ENCODE results near the gene STT3B.

STT3B gene

GRCh38 chr3:31624083-31624709 is 91.5 kb downstream of the STT3B start:
- H3K9me2 ChIP-seq (replicated peaks; ENCODE audit: insufficient read depth, low read length) = no peaks in the 10 kb centered on the region
- no peak overlapping the region for H3K9ac ChIP-seq (ENCODE audit: low read length)
- peaks cover 2% of the 10 kb centered on the region for H3K36me3 ChIP-seq (replicated peaks; ENCODE audit: insufficient read depth, low read length)
- peak; percentile 18 for DNase-seq
- H3K4me2 ChIP-seq (ENCODE audit: low read depth, low read length) = no peak overlapping the region
- no peak overlapping the region for H3K4me3 ChIP-seq (ENCODE audit: low read length)
- H3K79me2 ChIP-seq (ENCODE audit: low read length) = peaks cover 10% of the 10 kb centered on the region
- peaks cover 11% of the 10 kb centered on the region; the same call in 1 of the 2 replicates for H3F3A ChIP-seq (ENCODE audit: insufficient read depth, low read length)
- TF ChIP-seq CTCF (IDR thresholded peaks at IDR 0.05; ENCODE audit: low read length) (no peak), EZH2 (optimal IDR thresholded peaks at IDR 0.05; ENCODE audit: low read depth, low read length) (no peak), EZH2phosphoT487 (IDR thresholded peaks at IDR 0.05; ENCODE audit: low read length) (no peak)
- H2AFZ ChIP-seq (ENCODE audit: low read length) = no peak overlapping the region
- H3K27me3 ChIP-seq (replicated peaks; ENCODE audit: insufficient read depth, low read length) = no peaks in the 10 kb centered on the region
- H4K20me1 ChIP-seq (ENCODE audit: insufficient read depth, low read length) = no peaks in the 10 kb centered on the region
- no peaks in the 10 kb centered on the region for H3K9me3 ChIP-seq (replicated peaks; ENCODE audit: insufficient read depth, low read length)
- H3K27ac ChIP-seq (ENCODE audit: low read length) = peak overlapping the region; percentile 14; the same call in 1 of the 2 replicates
- H3K4me1 ChIP-seq (ENCODE audit: low read length) = peaks cover 43% of the 10 kb centered on the region

- Histone ChIP-seq H3K9ac (ENCODE audit: low read length) (no peak overlapping the region), H3F3A (ENCODE audit: insufficient read depth, low read length) (peaks cover 8% of the 10 kb centered on the region; the same call in 1 of the 2 replicates), H3K27me3 (replicated peaks; ENCODE audit: insufficient read depth, low read length) (no peaks in the 10 kb centered on the region), H3K4me3 (ENCODE audit: low read length) (no peak overlapping the region), H4K20me1 (ENCODE audit: insufficient read depth, low read length) (no peaks in the 10 kb centered on the region), H3K4me2 (ENCODE audit: low read depth, low read length) (no peak overlapping the region), H3K27ac (ENCODE audit: low read length) (no peak overlapping the region), H3K4me1 (ENCODE audit: low read length) (peaks cover 41% of the 10 kb centered on the region), H3K9me3 (replicated peaks; ENCODE audit: insufficient read depth, low read length) (no peaks in the 10 kb centered on the region), H3K36me3 (replicated peaks; ENCODE audit: insufficient read depth, low read length) (peaks cover 3% of the 10 kb centered on the region; the same call in 1 of the 2 replicates), H3K79me2 (ENCODE audit: low read length) (peaks cover 10% of the 10 kb centered on the region), H3K9me2 (replicated peaks; ENCODE audit: insufficient read depth, low read length) (no peaks in the 10 kb centered on the region), H2AFZ (ENCODE audit: low read length) (no peak overlapping the region)
- TF ChIP-seq EZH2phosphoT487 (IDR thresholded peaks at IDR 0.05; ENCODE audit: low read length) (no peak), EZH2 (optimal IDR thresholded peaks at IDR 0.05; ENCODE audit: low read depth, low read length) (no peak), CTCF (IDR thresholded peaks at IDR 0.05; ENCODE audit: low read length) (no peak)
- DNase-seq = no peak
Observed at GRCh38 chr3:31625358-31625757, 92.6 kb downstream of the STT3B start.

- no peaks in the 10 kb centered on the region for H3K79me2 ChIP-seq (ENCODE audit: low read length)
- no peak for DNase-seq
- no peaks in the 10 kb centered on the region for H4K20me1 ChIP-seq (ENCODE audit: insufficient read depth, low read length)
- H3K4me3 ChIP-seq (ENCODE audit: low read length) = no peak overlapping the region
- H3K27me3 ChIP-seq (replicated peaks; ENCODE audit: insufficient read depth, low read length) = no peaks in the 10 kb centered on the region
- H3K27ac ChIP-seq (ENCODE audit: low read length) = no peak overlapping the region
- no peak overlapping the region for H2AFZ ChIP-seq (ENCODE audit: low read length)
- H3F3A ChIP-seq (ENCODE audit: insufficient read depth, low read length) = no peaks in the 10 kb centered on the region
- no peaks in the 10 kb centered on the region for H3K9me3 ChIP-seq (replicated peaks; ENCODE audit: insufficient read depth, low read length)
- no peak for TF ChIP-seq EZH2 (optimal IDR thresholded peaks at IDR 0.05; ENCODE audit: low read depth, low read length)
- no peak for TF ChIP-seq EZH2phosphoT487 (IDR thresholded peaks at IDR 0.05; ENCODE audit: low read length)
- no peak for TF ChIP-seq CTCF (IDR thresholded peaks at IDR 0.05; ENCODE audit: low read length)
- no peak overlapping the region for H3K4me2 ChIP-seq (ENCODE audit: low read depth, low read length)
- peaks cover 4% of the 10 kb centered on the region for H3K4me1 ChIP-seq (ENCODE audit: low read length)
- no peaks in the 10 kb centered on the region for H3K9me2 ChIP-seq (replicated peaks; ENCODE audit: insufficient read depth, low read length)
- H3K9ac ChIP-seq (ENCODE audit: low read length) = no peak overlapping the region
- peaks cover 6% of the 10 kb centered on the region; the same call in 1 of the 2 replicates for H3K36me3 ChIP-seq (replicated peaks; ENCODE audit: insufficient read depth, low read length)
Observed at GRCh38 chr3:31629054-31629453, 96.3 kb downstream of the STT3B start.
